IMR-90 (cell line): ENCODE data around the gene RNF38. TPM values are rescaled to one million over a fixed set of nuclear protein-coding genes. Genes with fewer than 3 reads are reported as not detected.

Source experiments
- ATAC-seq: fragments of 200-7000 bp; cut with Tn5 transposase; 2 replicates; pipeline ENCODE4 v1.9.1; 2020; ENCODE audit warnings: low read depth, mild to moderate bottlenecking, moderate library complexity
- BruUV-seq: library from RNA; stranded (reverse); fragments of 400-500 nt; replicated peaks from 2 replicates; lab custom pipeline; 2021; lab: Mats Ljungman, UMichigan
- CTCF ChIA-PET: fragments of 300-600 bp; formaldehyde crosslinking; extraction: SDS; loops from one replicate; lab custom pipeline; 2021; ENCODE audit warnings: antibody characterized with exemption; lab: Yijun Ruan, JAX
- POLR2A ChIA-PET: fragments of 300-600 bp; sonication (Branson Sonifier 250); formaldehyde crosslinking; loops from one replicate; lab custom pipeline; 2022; ENCODE audit warnings: antibody characterized with exemption; ENCODE audit not compliant: unreplicated experiment; lab: Charles Lee
- DNase-seq: peaks from one replicate; pipeline ENCODE4 v3.0.0; 2013
- H2AFZ ChIP-seq: replicated peaks from 2 replicates; pipeline ENCODE3; 2013; ENCODE audit warnings: low read length, mild to moderate bottlenecking; ENCODE audit not compliant: poor library complexity
- H2AK5ac ChIP-seq: 2 replicates; pipeline ENCODE4 v1.6.1; 2013; ENCODE audit warnings: low read depth, low read length, inconsistent platforms
- H2AK9ac ChIP-seq: replicated peaks from 2 replicates; pipeline ENCODE3; 2013; ENCODE audit warnings: mild to moderate bottlenecking, low read depth, low read length, moderate library complexity; ENCODE audit not compliant: poor library complexity
- H2BK120ac ChIP-seq: 2 replicates; pipeline ENCODE4 v1.6.1; 2013; ENCODE audit warnings: low read depth, low read length, inconsistent platforms
- H2BK15ac ChIP-seq: 3 replicates; pipeline ENCODE4 v1.6.1; 2013; ENCODE audit warnings: low read depth, low read length, inconsistent platforms
- H2BK20ac ChIP-seq: 2 replicates; pipeline ENCODE4 v1.6.1; 2013; ENCODE audit warnings: low read depth, mild to moderate bottlenecking, inconsistent platforms, low read length, moderate library complexity
- H2BK5ac ChIP-seq: 2 replicates; pipeline ENCODE4 v1.6.1; 2013; ENCODE audit warnings: mild to moderate bottlenecking, low read depth, low read length, inconsistent platforms; ENCODE audit not compliant: poor library complexity, severe bottlenecking
- H3K14ac ChIP-seq: replicated peaks from 2 replicates; pipeline ENCODE4 v1.6.1; 2013; ENCODE audit warnings: low read depth, low read length, inconsistent platforms
- H3K18ac ChIP-seq: 2 replicates; pipeline ENCODE4 v1.6.1; 2013; ENCODE audit warnings: low read depth, low read length, control low read depth
- H3K23ac ChIP-seq: 2 replicates; pipeline ENCODE4 v1.6.1; 2013; ENCODE audit warnings: low read depth, low read length, inconsistent platforms
- H3K27ac ChIP-seq: 2 replicates; pipeline ENCODE4 v1.5.1; 2013; ENCODE audit warnings: mild to moderate bottlenecking, control low read depth, low read length; ENCODE audit not compliant: insufficient read depth
- H3K27me3 ChIP-seq: 2 replicates; pipeline ENCODE4 v1.6.1; 2013; ENCODE audit warnings: low read length; ENCODE audit not compliant: control insufficient read depth, insufficient read depth
- H3K36me3 ChIP-seq: 2 replicates; pipeline ENCODE4 v1.6.1; 2013; ENCODE audit warnings: low read length, mixed read lengths; ENCODE audit not compliant: control insufficient read depth, insufficient read depth
- H3K4ac ChIP-seq: 2 replicates; pipeline ENCODE4 v1.6.1; 2013; ENCODE audit warnings: low read depth, low read length, inconsistent platforms
- H3K4me1 ChIP-seq: 2 replicates; pipeline ENCODE4 v1.6.1; 2013; ENCODE audit warnings: low read length, mixed read lengths; ENCODE audit not compliant: control insufficient read depth, insufficient read depth
- H3K4me2 ChIP-seq: 2 replicates; pipeline ENCODE4 v1.6.1; 2013; ENCODE audit warnings: low read depth, mild to moderate bottlenecking, control low read depth, low read length, moderate library complexity
- H3K4me3 ChIP-seq: 2 replicates; pipeline ENCODE4 v1.5.1; 2013; ENCODE audit warnings: low read depth, mild to moderate bottlenecking, control low read depth, low read length, moderate library complexity; ENCODE audit not compliant: insufficient read depth
- H3K56ac ChIP-seq: 2 replicates; pipeline ENCODE4 v1.6.1; 2013; ENCODE audit warnings: low read length, inconsistent platforms; ENCODE audit not compliant: insufficient read depth; ENCODE audit errors: extremely low read depth
- H3K79me1 ChIP-seq, 2 experiments: 2 replicates each; pipeline ENCODE4 v1.6.1; 2013; ENCODE audit warnings: low read length in 2 of 2, inconsistent platforms in 1 of 2, low read depth in 1 of 2
- H3K9ac ChIP-seq: 2 replicates; pipeline ENCODE4 v1.6.1; 2013; ENCODE audit warnings: low read depth, low read length, control low read depth
- H3K9me1 ChIP-seq: 2 replicates; pipeline ENCODE4 v1.6.1; 2013; ENCODE audit warnings: low read length, inconsistent platforms; ENCODE audit not compliant: insufficient read depth
- H3K9me3 ChIP-seq: 2 replicates; pipeline ENCODE4 v1.6.1; 2013; ENCODE audit warnings: low read length; ENCODE audit not compliant: control insufficient read depth, insufficient read depth
- H4K20me1 ChIP-seq: 2 replicates; pipeline ENCODE4 v1.6.1; 2013; ENCODE audit warnings: low read length, inconsistent platforms; ENCODE audit not compliant: insufficient read depth
- H4K5ac ChIP-seq: 2 replicates; pipeline ENCODE4 v1.6.1; 2013; ENCODE audit warnings: mild to moderate bottlenecking, low read depth, low read length, control low read depth
- H4K8ac ChIP-seq, 2 experiments: 2 replicates each; pipeline ENCODE4 v1.6.1; 2013; ENCODE audit warnings: low read depth in 2 of 2, low read length in 2 of 2, control low read depth in 1 of 2, inconsistent platforms in 1 of 2
- H4K91ac ChIP-seq: 2 replicates; pipeline ENCODE4 v1.6.1; 2013; ENCODE audit warnings: low read depth, low read length, inconsistent platforms; ENCODE audit not compliant: insufficient read depth
- BHLHE40 ChIP-seq: fragments of 150-350 bp; IDR thresholded peaks from 2 replicates; pipeline ENCODE4 v1.6.1; 2016; ENCODE audit warnings: mild to moderate bottlenecking, low read depth, low read length
- CEBPB ChIP-seq: IDR thresholded peaks from 2 replicates; pipeline ENCODE4 v1.6.1; 2012; ENCODE audit warnings: low read depth, low read length, improper control_type of control experiment
- CHD1 ChIP-seq: IDR thresholded peaks from 2 replicates; pipeline ENCODE4 v1.6.1; 2012; ENCODE audit warnings: low read depth, low read length, improper control_type of control experiment
- ELK1 ChIP-seq: fragments of 150-350 bp; IDR thresholded peaks from 2 replicates; pipeline ENCODE4 v1.6.1; 2016; ENCODE audit warnings: low read depth, mild to moderate bottlenecking, low read length, moderate library complexity, borderline replicate concordance
- FOS ChIP-seq: fragments of 150-350 bp; IDR thresholded peaks from 2 replicates; pipeline ENCODE4 v1.6.1; 2016; ENCODE audit warnings: low read depth, low read length
- MAFK ChIP-seq: IDR thresholded peaks from 2 replicates; pipeline ENCODE4 v1.6.1; 2012; ENCODE audit warnings: low read depth, low read length, improper control_type of control experiment
- MAZ ChIP-seq: IDR thresholded peaks from 2 replicates; pipeline ENCODE4 v1.6.1; 2012; ENCODE audit warnings: low read depth, mild to moderate bottlenecking, low read length, improper control_type of control experiment, moderate library complexity, borderline replicate concordance
- MXI1 ChIP-seq: IDR thresholded peaks from 2 replicates; pipeline ENCODE4 v1.6.1; 2012; ENCODE audit warnings: low read depth, mild to moderate bottlenecking, low read length, moderate library complexity, borderline replicate concordance
- NFE2L2 ChIP-seq: fragments of 150-350 bp; IDR thresholded peaks from 2 replicates; pipeline ENCODE4 v1.6.1; 2016; ENCODE audit warnings: low read depth, mild to moderate bottlenecking, low read length
- POLR2A ChIP-seq: IDR thresholded peaks from 2 replicates; pipeline ENCODE4 v1.6.1; 2012; ENCODE audit warnings: mild to moderate bottlenecking, low read depth, low read length
- RAD21 ChIP-seq: IDR thresholded peaks from 2 replicates; pipeline ENCODE4 v1.6.1; 2012; ENCODE audit warnings: low read length, improper control_type of control experiment
- RCOR1 ChIP-seq: IDR thresholded peaks from 2 replicates; pipeline ENCODE4 v1.6.1; 2012; ENCODE audit warnings: mild to moderate bottlenecking, low read length, improper control_type of control experiment; ENCODE audit not compliant: insufficient replicate concordance
- RFX5 ChIP-seq: IDR thresholded peaks from 2 replicates; pipeline ENCODE4 v1.8.0; 2012; ENCODE audit warnings: low read depth, mild to moderate bottlenecking, low read length, moderate library complexity
- SMC3 ChIP-seq: fragments of 150-350 bp; IDR thresholded peaks from 2 replicates; pipeline ENCODE4 v1.6.1; 2016; ENCODE audit warnings: low read depth, mild to moderate bottlenecking, antibody characterized with exemption, low read length, moderate library complexity
- WGBS, 2 experiments: methylation state at CpG; one replicate each; pipeline versions ENCODE4 v1.1.5 to v1.1.7; 2013; ENCODE audit warnings: missing lambda C conversion rate in 2 of 2; ENCODE audit not compliant: insufficient read length in 1 of 2; ENCODE audit errors: extremely low coverage in 2 of 2; 5-methylcytosine and 5-hydroxymethylcytosine counted together
- dilution Hi-C: fragments of 300-500 bp; cut with HindIII; formaldehyde crosslinking; loops from one replicate; pipeline ENCODE4 v1.14.3; 2018; ENCODE audit warnings: low sequenced_read_pairs; ENCODE audit not compliant: unreplicated experiment
- in situ Hi-C: fragments of 300-500 bp; cut with MboI; formaldehyde crosslinking; loops from 3 replicates; pipeline ENCODE4 v1.14.3; 2019; ENCODE audit warnings: low sequenced_read_pairs, inconsistent platforms, mixed read lengths
- intact Hi-C: fragments of 100-400 bp; cut with micrococcal nuclease; formaldehyde crosslinking; loops from 2 replicates; pipeline ENCODE4 v1.10.0; 2022
- polyA plus RNA-seq, 3 experiments: library from polyadenylated mRNA; depleted of rRNA; stranded (reverse); fragments of >200 nt; gene quantifications; 2 replicates each; pipeline ENCODE4 v1.2.3, GENCODE V29; 2012; ENCODE audit warnings: low replicate concordance in 1 of 3
- total RNA-seq: library from RNA; depleted of rRNA; stranded (reverse); fragments of >200 nt; gene quantifications from 2 replicates; pipeline ENCODE4 v1.2.3, GENCODE V29; 2012
- TF ChIP-seq, protein P1 (sequence below): fragments of 150-350 bp; IDR thresholded peaks from 2 replicates; pipeline ENCODE4 v1.6.1; 2017; ENCODE audit warnings: mild to moderate bottlenecking, antibody characterized with exemption, low read length, low read depth
- TF ChIP-seq, protein P2 (sequence below): conservative IDR thresholded peaks from 2 replicates; pipeline ENCODE4 v1.5.1; 2012; ENCODE audit warnings: mild to moderate bottlenecking, low read depth, low read length, improper control_type of control experiment

RNF38 gene
- total and polyA plus RNA-seq, 2 of the 4 experiments (the other 2 are of a cell fraction) = 8.8 to 11.2 TPM

- no peak overlapping the region for H3K56ac ChIP-seq
- intact Hi-C loops (no loop called here), dilution Hi-C loops (no loop called here), in situ Hi-C loops (no loop called here)
- H3K14ac ChIP-seq = no peak overlapping the region
- H3K9ac ChIP-seq = no peak overlapping the region
- no peaks in the 10 kb centered on the region for H3K9me1 ChIP-seq
- no peak overlapping the region for H2AK5ac ChIP-seq
- ChIA-PET CTCF (interaction anchor here (0.6 kb wide), 1 partner anchor 24 kb away, joined by 3 read pairs; no protein-coding TSS in a partner anchor), POLR2A (interaction anchor here (0.6 kb wide), 1 partner anchor 661 kb away, joined by 3 read pairs; no protein-coding TSS in a partner anchor)
- no peak for DNase-seq
- H2BK120ac ChIP-seq = no peak overlapping the region
- H3K4me1 ChIP-seq = no peaks in the 10 kb centered on the region
- ATAC-seq = no peak
- H2AFZ ChIP-seq = no peak overlapping the region
- no peaks in the 10 kb centered on the region for H3K36me3 ChIP-seq
- TF ChIP-seq RFX5 (no peak), SMC3 (no peak), ELK1 (no peak), FOS (no peak), CHD1 (no peak), POLR2A (no peak), RAD21 (no peak), RCOR1 (no peak), MAFK (no peak), BHLHE40 (no peak), MXI1 (no peak), MAZ (no peak), CEBPB (no peak), NFE2L2 (no peak)
- TF ChIP-seq, protein P1, sequence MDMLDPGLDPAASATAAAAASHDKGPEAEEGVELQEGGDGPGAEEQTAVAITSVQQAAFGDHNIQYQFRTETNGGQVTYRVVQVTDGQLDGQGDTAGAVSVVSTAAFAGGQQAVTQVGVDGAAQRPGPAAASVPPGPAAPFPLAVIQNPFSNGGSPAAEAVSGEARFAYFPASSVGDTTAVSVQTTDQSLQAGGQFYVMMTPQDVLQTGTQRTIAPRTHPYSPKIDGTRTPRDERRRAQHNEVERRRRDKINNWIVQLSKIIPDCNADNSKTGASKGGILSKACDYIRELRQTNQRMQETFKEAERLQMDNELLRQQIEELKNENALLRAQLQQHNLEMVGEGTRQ = no peak
- TF ChIP-seq, protein P2, sequence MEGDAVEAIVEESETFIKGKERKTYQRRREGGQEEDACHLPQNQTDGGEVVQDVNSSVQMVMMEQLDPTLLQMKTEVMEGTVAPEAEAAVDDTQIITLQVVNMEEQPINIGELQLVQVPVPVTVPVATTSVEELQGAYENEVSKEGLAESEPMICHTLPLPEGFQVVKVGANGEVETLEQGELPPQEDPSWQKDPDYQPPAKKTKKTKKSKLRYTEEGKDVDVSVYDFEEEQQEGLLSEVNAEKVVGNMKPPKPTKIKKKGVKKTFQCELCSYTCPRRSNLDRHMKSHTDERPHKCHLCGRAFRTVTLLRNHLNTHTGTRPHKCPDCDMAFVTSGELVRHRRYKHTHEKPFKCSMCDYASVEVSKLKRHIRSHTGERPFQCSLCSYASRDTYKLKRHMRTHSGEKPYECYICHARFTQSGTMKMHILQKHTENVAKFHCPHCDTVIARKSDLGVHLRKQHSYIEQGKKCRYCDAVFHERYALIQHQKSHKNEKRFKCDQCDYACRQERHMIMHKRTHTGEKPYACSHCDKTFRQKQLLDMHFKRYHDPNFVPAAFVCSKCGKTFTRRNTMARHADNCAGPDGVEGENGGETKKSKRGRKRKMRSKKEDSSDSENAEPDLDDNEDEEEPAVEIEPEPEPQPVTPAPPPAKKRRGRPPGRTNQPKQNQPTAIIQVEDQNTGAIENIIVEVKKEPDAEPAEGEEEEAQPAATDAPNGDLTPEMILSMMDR = no peak
- H3K9me3 ChIP-seq = no peaks in the 10 kb centered on the region
- no TSS peak for BruUV-seq
- H3K27me3 ChIP-seq = no peaks in the 10 kb centered on the region
- H4K20me1 ChIP-seq = peaks cover 16% of the 10 kb centered on the region; the same call in 1 of the 2 replicates
- no peak overlapping the region for H3K4ac ChIP-seq
- H3K18ac ChIP-seq = no peak overlapping the region
- no peak overlapping the region for H3K4me3 ChIP-seq
- no peak overlapping the region for H4K8ac ChIP-seq
- no peak overlapping the region for H2AK9ac ChIP-seq
- no peak overlapping the region for H4K5ac ChIP-seq
- no peak overlapping the region for H3K23ac ChIP-seq
- H3K79me1 ChIP-seq = peaks cover 19 to 29% of the 10 kb centered on the region in 2 experiments
- no peak overlapping the region for H2BK15ac ChIP-seq
- no peak overlapping the region for H2BK5ac ChIP-seq
- no peak overlapping the region for H2BK20ac ChIP-seq
- no peak overlapping the region for H3K4me2 ChIP-seq
- WGBS, 2 experiments = 100% methylated on average over 1 of the region's 6 CpGs; no CpG with 5 or more reads in 1 of the 2 experiments
- no peak overlapping the region for H4K91ac ChIP-seq
- no peak overlapping the region for H3K27ac ChIP-seq
Measured at GRCh38 chr9:36433386-36433785, 33.3 kb upstream of the RNF38 start.
